Motor neuron (in vitro differentiated cells): Measurements from ENCODE around the gene SLC9A8. TPM values are rescaled to one million over a fixed set of nuclear protein-coding genes. Genes with fewer than 3 reads are reported as not detected.
A peak's percentile ranks its signal among the peaks of the same experiment; 100 is the strongest.
"Not testable (repeated sequence)": the region's sequence is repeated elsewhere in the genome, so short reads cannot be mapped to it uniquely, and the experiment has no call there.

Experiments used
- ATAC-seq, 8 experiments: fragments of 200-7000 bp; cut with Tn5 transposase; replicated peaks in 6 of 8; 2 replicates each; pipeline ENCODE4 v1.8.0; 2021; ENCODE audit warnings: mild to moderate bottlenecking in 8 of 8, moderate library complexity in 8 of 8
- H3K27ac ChIP-seq, 2 donors: fragments of 250-450 bp; sonication (Bioruptor Pico); 2 replicates each; pipeline ENCODE4 v1.9.0; 2021; ENCODE audit warnings: antibody characterized with exemption in 2 of 2, mild to moderate bottlenecking in 2 of 2, moderate library complexity in 1 of 2
- H3K4me1 ChIP-seq, 2 donors: fragments of 250-450 bp; sonication (Bioruptor Pico); replicated peaks in 1 of 2; 2 replicates each; pipeline ENCODE4 v1.6.1; 2021; ENCODE audit warnings: antibody characterized with exemption in 2 of 2, mild to moderate bottlenecking in 2 of 2, moderate library complexity in 1 of 2
- H3K4me3 ChIP-seq, 5 donors: fragments of 250-450 bp; sonication (Bioruptor Pico); 2 replicates each; pipeline ENCODE4 v1.9.0; 2021; ENCODE audit warnings: antibody characterized with exemption in 5 of 5, mild to moderate bottlenecking in 5 of 5, moderate library complexity in 4 of 5
- WGBS, 10 experiments: fragments of 450-650 bp; shearing (Covaris generic); methylation state at CpG; one replicate each; pipeline ENCODE4 v1.0.0; 2022; 5-methylcytosine and 5-hydroxymethylcytosine counted together
- in situ Hi-C, 9 experiments: fragments of 400-800 bp; cut with MboI; loops; one replicate each; pipeline ENCODE4 v1.15.0; 2021; ENCODE audit warnings: low sequenced_read_pairs in 9 of 9, low pct_unique_long_range_greater_than_20kb in 2 of 9; ENCODE audit not compliant: unreplicated experiment in 9 of 9
- total RNA-seq, 8 experiments: library from RNA; unstranded; fragments of 300-600 nt; gene quantifications; 2 replicates each; pipeline versions ENCODE4 v1.2.3 to v1.2.4, GENCODE V29; 2022

Gene SLC9A8
- total RNA-seq, 8 experiments from 2014 or later = 3.7 to 15.5 (median 7.1) TPM

GRCh38 chr20:49779972-49780371, 32.7 kb upstream of the SLC9A8 start:
- WGBS, 10 experiments = 83 to 100% methylated on average over 1 of the region's 1 CpG; no CpG with 5 or more reads in 8 of the 10 experiments
- ATAC-seq = no peak
- no peak overlapping the region for H3K4me3 ChIP-seq
- in situ Hi-C loops = no loop called here
- H3K27ac ChIP-seq = no peak overlapping the region
- peaks cover 2 to 14% of the 10 kb centered on the region in 2 donors for H3K4me1 ChIP-seq

GRCh38 chr20:49781676-49782075, 31.0 kb upstream of the SLC9A8 start:
- Histone ChIP-seq H3K4me3 (no peak overlapping the region), H3K4me1 (peaks cover 0 to 1% of the 10 kb centered on the region in 2 donors), H3K27ac (no peak overlapping the region)
- in situ Hi-C loops = no loop called here
- no peak for ATAC-seq
- WGBS, 10 experiments = 89 to 100% methylated on average over 3 of the region's 3 CpGs; no CpG with 5 or more reads in 8 of the 10 experiments

DNA sequence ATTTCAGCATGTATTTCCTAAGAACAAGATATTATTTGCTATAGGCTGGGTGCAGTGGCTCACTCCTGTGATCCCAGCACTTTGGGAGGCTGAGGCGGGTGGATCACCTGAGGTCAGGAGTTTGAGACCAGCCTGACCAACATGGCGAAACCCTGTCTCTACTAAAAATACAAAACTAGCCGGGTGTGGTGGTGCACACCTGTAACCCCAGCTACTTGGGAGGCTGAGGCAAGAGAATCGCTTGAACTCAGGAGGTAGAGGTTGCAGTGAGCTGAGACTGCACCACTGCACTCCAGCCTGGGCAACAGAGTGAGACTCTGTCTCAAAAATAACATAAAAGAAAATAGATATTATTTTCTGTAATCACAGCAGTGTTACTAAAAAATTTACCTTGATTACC, 30.2 kb upstream of the SLC9A8 start:
- 60 to 100% (median 86%) methylated on average over 1 to 2 of the region's 4 CpGs; no CpG with 5 or more reads in 5 of the 10 experiments for WGBS, 10 experiments
- ATAC-seq, H3K4me3 ChIP-seq, in situ Hi-C loops, H3K27ac ChIP-seq, H3K4me1 ChIP-seq: not testable (repeated sequence)

- H3K4me1 ChIP-seq, H3K27ac ChIP-seq, in situ Hi-C loops, ATAC-seq, H3K4me3 ChIP-seq: not testable (repeated sequence)
- WGBS, 10 experiments = 79 to 96% (median 94%) methylated on average over 2 to 11 of the region's 17 CpGs
Measured at GRCh38 chr20:49783021-49783995, 29.3 kb upstream of the SLC9A8 start.

DNA sequence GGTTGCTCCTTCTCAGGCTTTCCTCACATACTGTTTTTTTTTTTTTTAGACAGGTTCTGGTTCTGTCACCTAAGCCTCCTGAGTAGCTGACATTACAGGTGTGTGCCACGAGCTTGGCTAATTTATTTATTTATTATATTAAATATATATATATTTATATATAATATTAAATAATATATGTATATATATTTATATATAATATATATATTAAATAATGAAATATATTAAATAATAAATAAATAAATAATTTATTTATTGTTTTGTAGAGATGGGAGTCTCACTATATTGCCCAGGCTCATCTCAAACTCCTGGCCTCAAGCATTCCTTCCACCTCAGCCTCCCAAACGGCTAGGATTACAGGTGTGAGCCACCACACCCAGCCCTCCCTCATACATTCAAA, 28.3 kb upstream of the SLC9A8 start:
- no peak overlapping the region for H3K27ac ChIP-seq
- in situ Hi-C loops = no loop called here
- no peak overlapping the region for H3K4me3 ChIP-seq
- WGBS, 10 experiments = 17 to 86% (median 56%) methylated on average over 1 to 2 of the region's 2 CpGs; no CpG with 5 or more reads in 4 of the 10 experiments
- no peaks in the 10 kb centered on the region for H3K4me1 ChIP-seq
- ATAC-seq = no peak

DNA sequence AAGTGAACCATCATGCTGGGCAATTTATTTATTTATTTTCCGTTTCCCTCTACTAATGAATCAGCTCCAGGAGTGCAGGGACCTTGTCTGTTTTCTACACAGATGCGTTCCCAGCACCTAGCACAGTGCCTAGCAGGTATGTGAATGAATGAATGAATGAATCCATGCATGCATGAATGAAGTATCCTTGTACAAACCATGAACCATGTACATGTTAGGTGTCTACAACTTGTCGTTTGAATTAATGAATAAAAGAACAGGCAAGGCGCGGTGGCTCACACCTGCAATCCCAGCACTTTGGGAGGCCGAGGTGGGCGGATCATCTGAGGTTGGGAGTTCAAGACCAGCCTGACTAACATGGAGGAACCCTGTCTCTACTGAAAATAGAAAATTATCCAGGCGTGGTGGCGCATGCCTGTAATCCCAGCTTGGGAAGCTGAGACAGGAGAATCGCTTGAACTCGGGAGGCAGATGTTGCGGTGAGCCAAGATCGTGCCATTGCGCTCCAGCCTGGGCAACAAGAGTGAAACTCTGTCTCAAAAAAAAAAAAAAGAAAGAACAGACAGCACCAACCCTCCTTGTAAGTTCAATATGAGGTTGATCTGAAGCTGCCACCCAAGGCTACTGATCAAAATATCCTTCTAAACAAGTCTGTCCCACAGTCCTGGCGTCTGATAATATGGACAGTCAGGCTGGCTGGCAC, 27.3 kb upstream of the SLC9A8 start:
- WGBS, 10 experiments = 10 to 100% (median 92%) methylated on average over 1 to 15 of the region's 15 CpGs; no CpG with 5 or more reads in 1 of the 10 experiments
- H3K4me3 ChIP-seq = no peak overlapping the region
- no peaks in the 10 kb centered on the region for H3K4me1 ChIP-seq
- in situ Hi-C loops = no loop called here
- no peak overlapping the region for H3K27ac ChIP-seq
- ATAC-seq = no peak

DNA sequence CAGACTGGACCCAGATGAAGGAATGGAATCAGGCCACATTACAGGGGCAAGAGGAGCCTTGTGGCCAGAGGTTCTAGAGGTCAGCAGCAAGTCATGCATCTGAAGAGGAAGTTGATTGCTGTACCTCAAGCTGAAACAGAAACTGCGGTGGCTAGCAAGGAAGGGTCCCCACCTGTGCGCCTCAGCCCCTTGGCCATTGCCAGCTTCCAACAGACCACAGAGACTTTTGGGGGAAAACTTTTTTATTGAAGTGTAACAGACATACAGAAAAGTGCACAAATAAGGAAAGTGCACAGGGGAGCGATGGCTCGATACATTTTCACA, 26.8 kb upstream of the SLC9A8 start:
- WGBS, 10 experiments = 88 to 100% (median 94%) methylated on average over 3 to 4 of the region's 4 CpGs; no CpG with 5 or more reads in 7 of the 10 experiments
- in situ Hi-C loops = no loop called here
- no peak overlapping the region for H3K4me3 ChIP-seq
- H3K4me1 ChIP-seq = no peaks in the 10 kb centered on the region
- no peak for ATAC-seq
- H3K27ac ChIP-seq = no peak overlapping the region

DNA sequence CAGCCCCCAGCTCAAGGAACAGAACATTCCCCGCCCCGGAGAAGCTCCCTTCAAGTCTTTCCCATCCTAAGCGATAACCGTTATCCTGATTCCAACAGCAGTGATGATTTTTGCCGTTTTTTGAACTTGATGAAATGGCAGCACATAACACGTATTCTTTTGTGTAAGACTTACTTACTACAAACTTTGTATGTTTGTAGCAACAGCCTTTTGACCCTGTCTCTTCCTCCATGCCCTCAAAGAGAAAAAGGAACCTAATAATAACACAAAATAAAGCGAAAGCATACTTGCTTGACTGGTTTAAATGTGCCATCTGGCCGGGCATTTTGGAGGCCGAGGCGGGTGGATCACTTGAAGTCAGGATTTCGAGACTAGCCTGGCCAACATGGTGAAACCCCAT, 26.4 kb upstream of the SLC9A8 start:
- no peak for ATAC-seq
- Histone ChIP-seq H3K27ac (no peak overlapping the region), H3K4me1 (no peaks in the 10 kb centered on the region), H3K4me3 (no peak overlapping the region)
- in situ Hi-C loops = no loop called here
- 80 to 100% (median 92%) methylated on average over 1 to 10 of the region's 11 CpGs; no CpG with 5 or more reads in 1 of the 10 experiments for WGBS, 10 experiments

GRCh38 chr20:49786668-49787370, 25.8 kb upstream of the SLC9A8 start:
- no peaks in the 10 kb centered on the region for H3K4me1 ChIP-seq
- peak in 3 of 8 experiments; percentile 17 to 89 (median 61) for ATAC-seq
- in situ Hi-C loops = no loop called here
- no peak overlapping the region for H3K4me3 ChIP-seq
- no peak overlapping the region for H3K27ac ChIP-seq
- WGBS, 10 experiments = 41 to 97% (median 83%) methylated on average over 3 to 7 of the region's 7 CpGs; no CpG with 5 or more reads in 4 of the 10 experiments

DNA sequence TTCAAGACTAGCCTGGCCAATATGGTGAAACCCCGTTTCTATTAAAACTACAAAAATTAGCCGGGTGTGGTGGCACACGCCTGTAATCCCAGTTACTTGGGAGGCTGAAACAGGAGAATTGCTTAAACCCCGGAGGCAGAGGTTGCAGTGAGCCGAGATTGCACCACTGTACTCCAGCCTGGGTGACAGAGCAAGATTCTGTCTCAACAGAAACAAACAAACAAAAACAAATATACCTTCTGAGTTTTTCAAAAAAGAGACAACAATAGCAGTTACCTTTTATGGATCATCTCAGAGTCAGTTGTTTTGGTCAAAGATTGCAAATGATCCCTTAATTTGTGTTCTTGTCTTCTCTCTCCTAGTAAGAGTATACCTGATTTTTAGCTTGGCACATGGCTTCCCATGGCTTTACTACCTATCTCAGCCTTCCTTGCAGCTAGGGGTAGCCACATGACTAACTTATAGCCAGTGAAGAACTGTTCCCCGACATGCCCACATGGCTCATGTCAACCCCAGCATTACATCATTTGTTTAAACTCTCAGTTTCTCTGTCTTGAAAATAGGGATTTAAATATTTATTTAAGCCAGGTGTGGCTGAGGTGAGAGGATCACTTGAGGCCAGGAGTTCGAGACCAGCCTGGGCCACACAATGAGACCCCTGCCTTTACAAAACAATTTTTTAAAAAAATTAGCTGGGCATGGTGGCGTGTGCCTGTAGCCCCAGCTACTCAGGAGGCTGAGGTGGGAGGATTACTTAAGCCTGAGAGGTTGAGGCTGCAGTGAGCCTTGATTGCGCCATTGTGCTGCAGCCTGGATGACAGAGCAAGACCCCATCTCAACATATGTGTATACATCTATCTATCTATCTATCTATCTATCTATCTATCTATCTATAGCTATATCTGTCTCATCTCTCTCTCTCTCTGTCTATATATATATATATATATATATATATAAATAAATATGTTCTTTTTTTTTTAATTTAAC, 25.0 kb upstream of the SLC9A8 start:
- no peak for ATAC-seq
- in situ Hi-C loops = no loop called here
- no peak overlapping the region for H3K27ac ChIP-seq
- no peak overlapping the region for H3K4me3 ChIP-seq
- 76 to 100% (median 90%) methylated on average over 1 to 7 of the region's 9 CpGs for WGBS, 10 experiments
- no peaks in the 10 kb centered on the region for H3K4me1 ChIP-seq

DNA sequence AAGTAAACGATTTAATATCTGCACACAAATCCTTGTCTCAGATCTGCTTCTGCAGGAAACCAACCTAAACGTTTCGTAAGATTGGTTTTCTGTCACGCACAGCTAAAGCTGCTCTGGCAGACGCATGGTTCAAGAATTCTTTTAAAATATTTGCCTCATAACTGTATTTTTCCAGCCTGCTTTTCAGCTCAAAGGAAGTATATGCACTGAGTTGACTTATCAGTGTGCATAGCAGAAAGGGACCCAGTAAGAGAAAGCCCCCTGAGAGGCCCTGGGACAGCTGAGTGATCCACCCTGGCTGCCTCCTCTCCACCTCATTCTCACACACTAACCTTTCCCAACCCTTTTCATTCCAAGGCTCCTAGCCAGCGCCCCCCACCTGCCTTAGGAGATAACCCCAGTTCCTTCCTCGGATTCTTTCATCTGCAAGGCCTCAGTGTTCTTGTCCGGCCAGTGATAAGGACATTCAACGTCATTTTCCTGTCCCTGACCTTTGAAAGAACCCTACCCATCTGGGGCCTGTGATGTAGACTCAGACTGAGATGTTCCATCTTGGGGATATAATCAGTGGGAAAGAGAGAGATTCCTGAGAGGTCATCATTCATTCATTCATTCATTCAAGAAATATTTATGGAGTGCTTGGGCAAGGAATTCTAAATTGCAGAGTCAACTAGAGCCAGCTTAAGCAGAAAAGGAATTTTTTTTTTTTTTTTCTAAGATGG, 22.4 kb upstream of the SLC9A8 start:
- Histone ChIP-seq H3K4me3 (no peak overlapping the region), H3K27ac (no peak overlapping the region), H3K4me1 (no peaks in the 10 kb centered on the region)
- ATAC-seq = no peak
- 17 to 89% (median 71%) methylated on average over 2 to 9 of the region's 9 CpGs for WGBS, 10 experiments
- in situ Hi-C loops = no loop called here

GRCh38 chr20:49791165-49791564, 21.5 kb upstream of the SLC9A8 start:
- in situ Hi-C loops = no loop called here
- WGBS, 10 experiments = 80 to 83% methylated on average over 1 of the region's 2 CpGs; no CpG with 5 or more reads in 8 of the 10 experiments
- ATAC-seq = no peak

More at GRCh38 chr20:49791165-49791564, 21.5 kb upstream of the SLC9A8 start:
- H3K4me1 ChIP-seq = no peaks in the 10 kb centered on the region
- H3K27ac ChIP-seq = no peak overlapping the region
- H3K4me3 ChIP-seq = no peak overlapping the region
